ENCODE results near the gene ZNF862. TPM values are rescaled to one million over a fixed set of nuclear protein-coding genes. Genes with fewer than 3 reads are reported as not detected.

Gene ZNF862
- total and polyA plus RNA-seq, 2 of the 8 experiments (the other 6 are each of a cell fraction or from before 2014, with no cell fraction given), result 1.8 to 3.9 TPM

DNA sequence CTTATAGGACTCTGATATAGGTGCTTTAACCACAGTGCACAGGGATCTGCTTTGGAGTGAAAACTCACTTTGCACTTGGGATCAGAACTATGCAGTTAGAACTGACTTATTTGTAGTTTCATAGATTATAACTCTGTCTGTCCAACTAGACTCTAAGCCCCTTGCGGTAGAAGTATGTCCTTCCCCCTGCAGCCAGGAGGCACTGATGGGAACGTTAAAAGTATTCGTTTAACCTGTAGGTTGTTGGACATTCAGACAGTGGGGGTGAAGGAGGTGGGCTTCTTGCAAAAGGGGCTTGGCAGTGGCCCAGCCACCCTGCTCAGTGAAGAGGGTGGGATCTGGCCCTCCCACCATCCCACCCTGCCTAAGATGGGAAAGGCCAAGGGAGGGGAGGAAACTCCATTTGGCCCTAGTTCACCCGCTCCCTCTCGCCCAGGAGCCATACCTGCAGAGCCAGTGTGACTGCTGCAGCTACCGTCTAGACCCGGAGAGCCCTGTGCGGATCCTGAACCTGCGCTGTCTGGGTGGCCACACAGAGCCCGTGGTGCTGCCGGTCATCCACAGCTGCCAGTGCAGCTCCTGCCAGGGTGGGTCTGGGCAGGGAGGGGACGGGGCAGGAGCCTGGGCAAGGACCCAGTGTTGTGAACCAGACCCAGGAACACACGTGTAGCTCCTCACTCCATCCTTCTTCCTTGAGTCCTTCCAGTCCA lies 5.7 kb upstream of the ZNF862 start:
- H3K27me3 ChIP-seq (replicated peaks in 1 of 4; ENCODE audit: control insufficient read depth in 3 of 4, extremely low read depth in 1 of 4, insufficient read depth in 3 of 4, low read length in 3 of 4), result no peaks in the 10 kb centered on the region
- H3K9ac ChIP-seq (replicated peaks in 1 of 4; ENCODE audit: extremely low read depth in 1 of 4, low read depth in 3 of 4, low read length in 3 of 4), result no peak overlapping the region
- no peak overlapping the region for H3K4ac ChIP-seq (replicated peaks; ENCODE audit: insufficient read length, low read depth, low read length)
- no peak overlapping the region; a peak in 1 of 4 replicates for H3K4me2 ChIP-seq (ENCODE audit: insufficient read depth in 1 of 2, low read depth in 2 of 2, low read length in 2 of 2)
- H2AK5ac ChIP-seq (ENCODE audit: low read depth, low read length), result no peak overlapping the region
- H3K9me3 ChIP-seq (ENCODE audit: insufficient read depth in 2 of 2, low read depth in 1 of 2, low read length in 1 of 2), result no peaks in the 10 kb centered on the region
- no peak overlapping the region for H4K5ac ChIP-seq (ENCODE audit: insufficient read length, low read depth, low read length)
- no peak overlapping the region for H3K14ac ChIP-seq (ENCODE audit: insufficient read length)
- H3K79me1 ChIP-seq (ENCODE audit: low read depth, low read length), result no peaks in the 10 kb centered on the region
- H3K56ac ChIP-seq (replicated peaks; ENCODE audit: insufficient read length, low read depth, low read length), result no peak overlapping the region
- no peak overlapping the region for H4K91ac ChIP-seq (replicated peaks; ENCODE audit: insufficient read length, low read length)
- no peak overlapping the region for H3K18ac ChIP-seq (ENCODE audit: extremely low read depth, low read length)
- no peak overlapping the region for H2BK5ac ChIP-seq (ENCODE audit: low read depth, low read length)
- H2BK20ac ChIP-seq (ENCODE audit: low read length), result no peak overlapping the region
- no peaks in the 10 kb centered on the region for H3K79me2 ChIP-seq (ENCODE audit: control insufficient read depth in 1 of 2, insufficient read depth in 2 of 2, low read length in 2 of 2)
- FAIRE-seq (no peak), DNase-seq (ENCODE audit: low read depth in 1 of 2, low spot score in 2 of 2) (no peak)
- peaks cover 0 to 10% (median 6%) of the 10 kb centered on the region in 4 experiments; a peak in 6 of 7 replicates for H3K4me1 ChIP-seq (replicated peaks in 1 of 4; ENCODE audit: control insufficient read depth in 3 of 4, insufficient read depth in 4 of 4, low read length in 3 of 4)
- CTCF ChIA-PET (ENCODE audit: partially characterized antibody), result interaction anchor here (1.0 to 2.9 kb wide), 9 partner anchors 17 to 36 kb away, joined by 3 to 15 read pairs (median 4); no protein-coding TSS in a partner anchor
- H3K27ac ChIP-seq (ENCODE audit: low read depth, low read length), result no peak overlapping the region
- H4K20me1 ChIP-seq (replicated peaks in 1 of 2; ENCODE audit: control insufficient read depth in 1 of 2, insufficient read depth in 2 of 2, low read length in 2 of 2), result no peaks in the 10 kb centered on the region
- no peaks in the 10 kb centered on the region for H3K36me3 ChIP-seq (ENCODE audit: control insufficient read depth in 2 of 4, insufficient read depth in 4 of 4, low read length in 3 of 4)
- POLR2A ChIA-PET (ENCODE audit: partially characterized antibody), result interaction anchor here (0.7 kb wide), 1 partner anchor 22 kb away, joined by 3 read pairs; no protein-coding TSS in a partner anchor
- WGBS, 2 experiments (ENCODE audit: extremely low coverage in 1 of 2, insufficient coverage in 1 of 2, insufficient read length in 1 of 2, insufficient replicate concordance in 2 of 2, low coverage in 1 of 2, low lambda C conversion rate in 2 of 2, missing lambda C conversion rate in 1 of 2), result 88% methylated on average over 13 of the region's 13 CpGs; no CpG with 5 or more reads in 1 of the 2 experiments
- H3K4me3 ChIP-seq (ENCODE audit: extremely low read depth in 1 of 4, insufficient read depth in 2 of 4, low read depth in 3 of 4, low read length in 4 of 4), result no peak overlapping the region
- TF ChIP-seq RBBP5 (IDR thresholded peaks at IDR 0.05; ENCODE audit: borderline replicate concordance, low read depth, low read length) (no peak), KDM1A (IDR thresholded peaks at IDR 0.05; ENCODE audit: borderline replicate concordance, low read length) (no peak), SUZ12 (IDR thresholded peaks at IDR 0.05; ENCODE audit: low read length) (no peak), MAX (IDR thresholded peaks at IDR 0.05) (no peak), NRF1 (IDR thresholded peaks at IDR 0.05; ENCODE audit: low read depth, low read length) (no peak)
- TF ChIP-seq, protein P1, sequence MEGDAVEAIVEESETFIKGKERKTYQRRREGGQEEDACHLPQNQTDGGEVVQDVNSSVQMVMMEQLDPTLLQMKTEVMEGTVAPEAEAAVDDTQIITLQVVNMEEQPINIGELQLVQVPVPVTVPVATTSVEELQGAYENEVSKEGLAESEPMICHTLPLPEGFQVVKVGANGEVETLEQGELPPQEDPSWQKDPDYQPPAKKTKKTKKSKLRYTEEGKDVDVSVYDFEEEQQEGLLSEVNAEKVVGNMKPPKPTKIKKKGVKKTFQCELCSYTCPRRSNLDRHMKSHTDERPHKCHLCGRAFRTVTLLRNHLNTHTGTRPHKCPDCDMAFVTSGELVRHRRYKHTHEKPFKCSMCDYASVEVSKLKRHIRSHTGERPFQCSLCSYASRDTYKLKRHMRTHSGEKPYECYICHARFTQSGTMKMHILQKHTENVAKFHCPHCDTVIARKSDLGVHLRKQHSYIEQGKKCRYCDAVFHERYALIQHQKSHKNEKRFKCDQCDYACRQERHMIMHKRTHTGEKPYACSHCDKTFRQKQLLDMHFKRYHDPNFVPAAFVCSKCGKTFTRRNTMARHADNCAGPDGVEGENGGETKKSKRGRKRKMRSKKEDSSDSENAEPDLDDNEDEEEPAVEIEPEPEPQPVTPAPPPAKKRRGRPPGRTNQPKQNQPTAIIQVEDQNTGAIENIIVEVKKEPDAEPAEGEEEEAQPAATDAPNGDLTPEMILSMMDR (IDR thresholded peaks at IDR 0.05; ENCODE audit: control extremely low read depth in 1 of 3, insufficient read depth in 1 of 3, low read depth in 1 of 3, low read length in 3 of 3), result peak in 1 of 3 experiments; percentile 32; a peak in 1 of 4 replicates
- TF ChIP-seq, protein P2, sequence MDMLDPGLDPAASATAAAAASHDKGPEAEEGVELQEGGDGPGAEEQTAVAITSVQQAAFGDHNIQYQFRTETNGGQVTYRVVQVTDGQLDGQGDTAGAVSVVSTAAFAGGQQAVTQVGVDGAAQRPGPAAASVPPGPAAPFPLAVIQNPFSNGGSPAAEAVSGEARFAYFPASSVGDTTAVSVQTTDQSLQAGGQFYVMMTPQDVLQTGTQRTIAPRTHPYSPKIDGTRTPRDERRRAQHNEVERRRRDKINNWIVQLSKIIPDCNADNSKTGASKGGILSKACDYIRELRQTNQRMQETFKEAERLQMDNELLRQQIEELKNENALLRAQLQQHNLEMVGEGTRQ (IDR thresholded peaks at IDR 0.05; ENCODE audit: low read length), result no peak
- no peak overlapping the region for H2BK12ac ChIP-seq (ENCODE audit: low read depth, low read length)
- no peak overlapping the region for H2BK120ac ChIP-seq (replicated peaks; ENCODE audit: low read depth, low read length)
- no peak overlapping the region; the same call in 1 of the 2 replicates for H4K8ac ChIP-seq (ENCODE audit: extremely low read depth, insufficient read depth, low read length)
- peak overlapping the region; percentile 65; the same call in 1 of the 2 replicates for H2AFZ ChIP-seq (ENCODE audit: low read length)
- H2BK15ac ChIP-seq (ENCODE audit: low read length), result 0 out of 2 replicates have a peak overlapping the region, but pooled peaks have one; percentile 46
- no peaks in the 10 kb centered on the region for H3K23me2 ChIP-seq (ENCODE audit: low read depth, low read length)
- no peak overlapping the region for H3K23ac ChIP-seq (ENCODE audit: insufficient read length)
